HepG2 (cell line): ENCODE data around the gene HAPLN3. TPM values are rescaled to one million over a fixed set of nuclear protein-coding genes. Genes with fewer than 3 reads are reported as not detected.

Experiments used
- ATAC-seq: fragments of 200-7000 bp; cut with Tn5 transposase; 3 replicates; pipeline ENCODE4 v1.9.1; 2020; ENCODE audit warnings: mild to moderate bottlenecking, moderate library complexity
- BruUV-seq: library from RNA; stranded (reverse); fragments of 400-500 nt; replicated peaks from 2 replicates; lab custom pipeline; 2021; lab: Mats Ljungman, UMichigan
- CTCF ChIA-PET: fragments of 300-600 bp; formaldehyde crosslinking; extraction: SDS; loops from one replicate; lab custom pipeline; 2021; ENCODE audit warnings: low total read pairs, inconsistent platforms, low intra/inter-chr PET ratio; lab: Yijun Ruan, JAX
- POLR2A ChIA-PET: fragments of 350-600 bp; sonication (Branson Sonifier 250); formaldehyde crosslinking; loops from one replicate; lab custom pipeline; 2020; ENCODE audit warnings: antibody characterized with exemption, inconsistent platforms; lab: Yijun Ruan, JAX
- DNase-seq: peaks from one replicate; pipeline ENCODE4 v3.0.0-alpha.2; 2015; ENCODE audit warnings: low spot score
- FAIRE-seq: peaks from 3 replicates; lab custom pipeline; 2011; peaks lifted over from hg19 to GRCh38; lab: Jason Lieb, UNC
- H2AFZ ChIP-seq: one replicate; pipeline ENCODE4 v1.6.1; 2011; ENCODE audit warnings: low read length, inconsistent platforms
- H3K27ac ChIP-seq: fragments of 300-600 bp; 3 replicates; pipeline ENCODE4 v1.8.0; 2011; ENCODE audit warnings: mixed run types, mild to moderate bottlenecking, mixed read lengths, low read length, inconsistent platforms; ENCODE audit not compliant: insufficient read depth; ENCODE audit errors: extremely low read length
- H3K27me3 ChIP-seq, 2 experiments: fragments of 200-600 bp in 1 of 2; 2 replicates in 1 of 2; 3 replicates in 1 of 2; pipeline versions ENCODE4 v1.6.0 to v1.8.0; 2011; ENCODE audit warnings: low read length in 2 of 2, mild to moderate bottlenecking in 2 of 2, moderate library complexity in 2 of 2, inconsistent platforms in 1 of 2; ENCODE audit not compliant: insufficient read depth in 2 of 2, control insufficient read depth in 1 of 2
- H3K36me3 ChIP-seq, 2 experiments: fragments of 200-600 bp in 1 of 2; replicated peaks in 1 of 2; 2 replicates in 1 of 2; 3 replicates in 1 of 2; pipeline versions ENCODE4 v1.5.1 to v1.8.0; 2011; ENCODE audit warnings: low read length in 2 of 2, inconsistent platforms in 1 of 2; ENCODE audit not compliant: insufficient read depth in 2 of 2, control insufficient read depth in 1 of 2
- H3K4me1 ChIP-seq: 2 replicates; pipeline ENCODE4 v1.5.1; 2012; ENCODE audit warnings: low read length, inconsistent platforms; ENCODE audit not compliant: insufficient read depth
- H3K4me2 ChIP-seq: 2 replicates; pipeline ENCODE4 v1.6.0; 2011; ENCODE audit warnings: low read depth, low read length, inconsistent platforms
- H3K4me3 ChIP-seq, 3 experiments: fragments of 200-600 bp in 1 of 3; sonication (generic), shearing (Covaris generic) in 1 of 3; replicated peaks in 1 of 3; 2 replicates each; pipeline ENCODE4 v1.5.1; 2011 to 2016; ENCODE audit warnings: low read length in 3 of 3, inconsistent platforms in 2 of 3, low read depth in 2 of 3, mild to moderate bottlenecking in 2 of 3, control low read depth in 1 of 3, mixed read lengths in 1 of 3; ENCODE audit not compliant: insufficient read depth in 1 of 3
- H3K79me2 ChIP-seq: one replicate; pipeline ENCODE4 v1.6.1; 2011; ENCODE audit warnings: low read length, inconsistent platforms; ENCODE audit not compliant: insufficient read depth
- H3K9ac ChIP-seq: 2 replicates; pipeline ENCODE4 v1.6.0; 2011; ENCODE audit warnings: mild to moderate bottlenecking, low read depth, low read length, inconsistent platforms; ENCODE audit not compliant: insufficient read depth
- H3K9me3 ChIP-seq: 2 replicates; pipeline ENCODE4 v1.5.1; 2012; ENCODE audit warnings: mild to moderate bottlenecking, low read length
- H4K20me1 ChIP-seq: 2 replicates; pipeline ENCODE4 v1.6.0; 2011; ENCODE audit warnings: inconsistent platforms, mild to moderate bottlenecking, low read length, moderate library complexity; ENCODE audit not compliant: insufficient read depth
- FIP1L1 ChIP-seq: fragments of 200-400 bp; formaldehyde crosslinking; IDR thresholded peaks from 2 replicates; pipeline ENCODE4 v1.6.1; 2018; ENCODE audit warnings: low read depth, mild to moderate bottlenecking, low read length, moderate library complexity, borderline replicate concordance; ENCODE audit not compliant: insufficient read depth
- IRF1 ChIP-seq: sonication (generic); formaldehyde crosslinking; IDR thresholded peaks from 2 replicates; pipeline ENCODE4 v1.4.0; 2020; ENCODE audit warnings: low read depth, mild to moderate bottlenecking, missing genetic modification reagents
- JARID2 ChIP-seq: sonication (generic); formaldehyde crosslinking; IDR thresholded peaks from 2 replicates; pipeline ENCODE4 v1.8.1; 2023; ENCODE audit warnings: missing genetic modification reagents, inconsistent platforms; ENCODE audit not compliant: insufficient replicate concordance
- KAT2B ChIP-seq: fragments of 150-350 bp; IDR thresholded peaks from 2 replicates; pipeline ENCODE4 v1.6.1; 2014; ENCODE audit warnings: low read depth, low read length, borderline replicate concordance
- SNAPC4 ChIP-seq: sonication (generic); formaldehyde crosslinking; IDR thresholded peaks from 2 replicates; pipeline ENCODE4 v1.4.0; 2020; ENCODE audit warnings: mild to moderate bottlenecking, missing genetic modification reagents
- TFDP1 ChIP-seq: IDR thresholded peaks from 2 replicates; pipeline ENCODE4 v1.6.1; 2016; ENCODE audit warnings: missing compliant biosample characterization, missing genetic modification reagents, borderline replicate concordance
- ZNF574 ChIP-seq: sonication (generic); formaldehyde crosslinking; IDR thresholded peaks from 2 replicates; pipeline ENCODE4 v1.4.0; 2020; ENCODE audit warnings: missing genetic modification reagents
- WGBS: methylation state at CpG from one replicate; pipeline ENCODE4 v1.1.6; 2017; ENCODE audit warnings: low lambda C conversion rate; 5-methylcytosine and 5-hydroxymethylcytosine counted together
- in situ Hi-C: cut with HindIII; loops from 2 replicates; pipeline ENCODE4 v1.10.0; 2017; ENCODE audit warnings: low pct_unique_long_range_greater_than_20kb; ENCODE audit not compliant: extremely low pct_ligation_motif_present
- intact Hi-C: fragments of 100-400 bp; cut with micrococcal nuclease; formaldehyde crosslinking; loops from one replicate; pipeline ENCODE4 v1.10.0; 2022; ENCODE audit not compliant: unreplicated experiment
- polyA plus RNA-seq, 8 experiments: library from polyadenylated mRNA; depleted of rRNA in 3 of 8; stranded (reverse) in 7 of 8; unstranded in 1 of 8; fragments of >200 nt; fragmentation: Illumina TruSeq in 4 of 8; extraction: Trizol in 4 of 8; gene quantifications; 2 replicates each; pipeline versions ENCODE4 v1.2.1 to v1.2.3, GENCODE V29; 2011 to 2016; ENCODE audit warnings: low read depth in 4 of 8, missing spikeins in 1 of 8, mixed read lengths in 1 of 8; ENCODE audit not compliant: insufficient read depth in 1 of 8
- total RNA-seq, 5 experiments: library from RNA; depleted of rRNA; stranded (reverse); fragments of >200 nt; fragmentation: Illumina TruSeq; extraction: Trizol; gene quantifications; 2 replicates each; pipeline ENCODE4 v1.2.3, GENCODE V29; 2016; ENCODE audit warnings: low read depth in 1 of 5

The HAPLN3 gene
- total and polyA plus RNA-seq, 2 of the 13 experiments (the other 11 are each of a cell fraction or from before 2014, with no cell fraction given): 0.09 TPM; not detected in 1

- ATAC-seq: no peak
- POLR2A ChIA-PET: no interaction called here
- H3K4me1 ChIP-seq: no peaks in the 10 kb centered on the region
- no peak overlapping the region for H3K27ac ChIP-seq
- H3K9me3 ChIP-seq: no peaks in the 10 kb centered on the region
- H3K4me3 ChIP-seq: no peak overlapping the region
- H3K79me2 ChIP-seq: no peaks in the 10 kb centered on the region
- H3K27me3 ChIP-seq: peaks cover 1 to 13% of the 10 kb centered on the region in 2 experiments; a peak in 3 of 5 replicates
- intact Hi-C loops (no loop called here), in situ Hi-C loops (no loop called here)
- no peaks in the 10 kb centered on the region for H4K20me1 ChIP-seq
- no peaks in the 10 kb centered on the region for H3K36me3 ChIP-seq
- H2AFZ ChIP-seq: no peak overlapping the region
- WGBS: 0% methylated on average over 1 of the region's 1 CpG
- CTCF ChIA-PET: no interaction called here
- no TSS peak for BruUV-seq
- no peak overlapping the region for H3K9ac ChIP-seq
- DNase-seq: no peak
- FAIRE-seq: no peak
- H3K4me2 ChIP-seq: no peak overlapping the region
- no peak for TF ChIP-seq JARID2 (CRISPR knock-in tag)
- no peak for TF ChIP-seq SNAPC4
- no peak for TF ChIP-seq FIP1L1
- TF ChIP-seq TFDP1 (CRISPR knock-in tag): no peak
- TF ChIP-seq ZNF574 (CRISPR knock-in tag): no peak
- no peak for TF ChIP-seq KAT2B
- TF ChIP-seq IRF1: no peak
Observed at GRCh38 chr15:88841236-88841635, 54.1 kb downstream of the HAPLN3 start.
